Ishikawa (cell line): ENCODE results near the gene STOM.

Source experiments
- CEBPB ChIP-seq: IDR thresholded peaks from 2 replicates; pipeline ENCODE4 v1.6.1; 2012
- CREB1 ChIP-seq: IDR thresholded peaks from 2 replicates; pipeline ENCODE4 v1.6.1; 2012; ENCODE audit warnings: low read depth
- EGR1 ChIP-seq: IDR thresholded peaks from 2 replicates; pipeline ENCODE4 v1.6.1; 2012
- EP300 ChIP-seq: IDR thresholded peaks from 2 replicates; pipeline ENCODE4 v1.6.1; 2012; ENCODE audit warnings: borderline replicate concordance
- FOXM1 ChIP-seq: IDR thresholded peaks from 2 replicates; pipeline ENCODE4 v1.6.1; 2012; ENCODE audit warnings: low read depth, borderline replicate concordance
- MAX ChIP-seq: IDR thresholded peaks from 2 replicates; pipeline ENCODE4 v1.6.1; 2012
- NFIC ChIP-seq: IDR thresholded peaks from 2 replicates; pipeline ENCODE4 v1.6.1; 2012
- RAD21 ChIP-seq: IDR thresholded peaks from 2 replicates; pipeline ENCODE4 v1.6.1; 2012; ENCODE audit warnings: low read depth
- REST ChIP-seq: IDR thresholded peaks from 2 replicates; pipeline ENCODE4 v1.6.1; 2012; ENCODE audit warnings: low read depth, mild to moderate bottlenecking
- TAF1 ChIP-seq: IDR thresholded peaks from 2 replicates; pipeline ENCODE4 v1.6.1; 2012; ENCODE audit warnings: low read depth, mild to moderate bottlenecking
- TCF12 ChIP-seq: IDR thresholded peaks from 2 replicates; pipeline ENCODE4 v1.6.1; 2012; ENCODE audit warnings: low read depth
- TEAD4 ChIP-seq: IDR thresholded peaks from 2 replicates; pipeline ENCODE4 v1.6.1; 2012
- USF1 ChIP-seq: IDR thresholded peaks from 2 replicates; pipeline ENCODE4 v1.6.1; 2012
- YY1 ChIP-seq: IDR thresholded peaks from 2 replicates; pipeline ENCODE4 v1.6.1; 2012; ENCODE audit warnings: low read depth
- ZBTB7A ChIP-seq: IDR thresholded peaks from 2 replicates; pipeline ENCODE4 v1.6.1; 2012; ENCODE audit warnings: low read depth

Gene STOM

GRCh38 chr9:121383715-121384114, 13.7 kb upstream of the STOM start:
- no peak for TF ChIP-seq REST
- TF ChIP-seq TAF1: no peak
- TF ChIP-seq RAD21: no peak
- no peak for TF ChIP-seq NFIC
- TF ChIP-seq EP300: no peak
- no peak for TF ChIP-seq CEBPB
- TF ChIP-seq EGR1: no peak
- no peak for TF ChIP-seq MAX
- TF ChIP-seq USF1: no peak
- no peak for TF ChIP-seq TCF12

- TF ChIP-seq EGR1 (no peak), EP300 (no peak), RAD21 (no peak), CEBPB (no peak), TEAD4 (no peak), TAF1 (no peak), NFIC (no peak), ZBTB7A (no peak), TCF12 (no peak), MAX (no peak), CREB1 (no peak), USF1 (no peak), REST (no peak), FOXM1 (no peak)
Observed at GRCh38 chr9:121380846-121381245, 10.8 kb upstream of the STOM start.

GRCh38 chr9:121376214-121376830, 6.3 kb upstream of the STOM start:
- TF ChIP-seq RAD21 (peak; percentile 47; the same call in 1 of the 2 replicates), REST (no peak)

GRCh38 chr9:121373011-121373729, 3.1 kb upstream of the STOM start:
- TF ChIP-seq EGR1: no peak
- TF ChIP-seq USF1: no peak
- no peak for TF ChIP-seq EP300
- no peak for TF ChIP-seq TEAD4
- TF ChIP-seq RAD21: no peak
- no peak for TF ChIP-seq ZBTB7A
- TF ChIP-seq CREB1: no peak
- no peak for TF ChIP-seq MAX
- no peak for TF ChIP-seq REST
- no peak for TF ChIP-seq YY1
- no peak for TF ChIP-seq TCF12
- TF ChIP-seq FOXM1: no peak
